Measurements from ENCODE around the gene TRAF4.

DNA sequence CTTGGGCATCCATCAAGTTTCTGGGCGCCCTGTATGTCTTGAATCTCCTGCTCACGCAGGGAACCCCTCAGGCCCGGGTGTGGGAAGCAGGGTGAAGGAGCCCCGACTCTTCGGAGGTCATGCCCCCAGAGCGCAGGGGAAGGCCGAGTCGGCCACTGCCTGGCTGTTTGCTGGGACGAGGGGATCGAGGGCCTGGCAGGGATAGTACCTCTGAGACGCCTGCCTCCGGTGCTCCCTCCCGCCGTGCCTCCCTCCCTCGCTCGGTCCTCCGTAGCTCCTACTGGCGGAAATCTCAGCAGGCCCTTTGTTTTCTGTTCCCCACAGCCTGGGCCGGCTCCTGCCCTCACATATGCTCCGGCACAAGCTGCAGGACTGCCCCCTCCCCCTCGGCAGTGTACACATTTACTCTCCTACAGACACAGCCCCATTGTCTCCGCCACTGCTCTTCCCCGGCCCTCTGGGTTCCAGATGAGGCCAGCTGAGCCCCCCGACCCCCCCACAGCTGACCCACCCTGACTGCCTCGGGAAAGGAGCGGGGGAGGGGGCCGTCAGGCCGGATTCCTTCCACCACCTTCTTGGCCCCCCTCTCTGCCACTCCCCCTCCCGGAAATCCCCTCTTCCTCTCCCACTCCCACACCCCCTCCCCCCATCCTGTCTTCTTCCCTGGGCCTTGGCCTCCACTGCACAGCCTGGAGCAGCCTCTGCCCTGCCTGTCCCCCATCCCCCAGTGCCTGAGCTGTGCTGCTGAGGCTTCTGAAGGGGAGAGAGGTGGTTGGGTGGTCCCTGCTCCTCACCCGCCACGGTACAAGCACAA is 1.4 kb downstream of the TRAF4 start:
- TF ChIP-seq POLR2A (IDR thresholded peaks at IDR 0.05) (peak; percentile 55), POLR2AphosphoS5 (IDR thresholded peaks at IDR 0.05) (peak in 2 of 3 donors; percentile 19 to 25)
- TF ChIP-seq, protein P1, sequence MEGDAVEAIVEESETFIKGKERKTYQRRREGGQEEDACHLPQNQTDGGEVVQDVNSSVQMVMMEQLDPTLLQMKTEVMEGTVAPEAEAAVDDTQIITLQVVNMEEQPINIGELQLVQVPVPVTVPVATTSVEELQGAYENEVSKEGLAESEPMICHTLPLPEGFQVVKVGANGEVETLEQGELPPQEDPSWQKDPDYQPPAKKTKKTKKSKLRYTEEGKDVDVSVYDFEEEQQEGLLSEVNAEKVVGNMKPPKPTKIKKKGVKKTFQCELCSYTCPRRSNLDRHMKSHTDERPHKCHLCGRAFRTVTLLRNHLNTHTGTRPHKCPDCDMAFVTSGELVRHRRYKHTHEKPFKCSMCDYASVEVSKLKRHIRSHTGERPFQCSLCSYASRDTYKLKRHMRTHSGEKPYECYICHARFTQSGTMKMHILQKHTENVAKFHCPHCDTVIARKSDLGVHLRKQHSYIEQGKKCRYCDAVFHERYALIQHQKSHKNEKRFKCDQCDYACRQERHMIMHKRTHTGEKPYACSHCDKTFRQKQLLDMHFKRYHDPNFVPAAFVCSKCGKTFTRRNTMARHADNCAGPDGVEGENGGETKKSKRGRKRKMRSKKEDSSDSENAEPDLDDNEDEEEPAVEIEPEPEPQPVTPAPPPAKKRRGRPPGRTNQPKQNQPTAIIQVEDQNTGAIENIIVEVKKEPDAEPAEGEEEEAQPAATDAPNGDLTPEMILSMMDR (IDR thresholded peaks at IDR 0.05) = no peak

Measured in transverse colon (tissue), 4 donors.